ENCODE measurements around the gene CLCN7.

Gene CLCN7

DNA sequence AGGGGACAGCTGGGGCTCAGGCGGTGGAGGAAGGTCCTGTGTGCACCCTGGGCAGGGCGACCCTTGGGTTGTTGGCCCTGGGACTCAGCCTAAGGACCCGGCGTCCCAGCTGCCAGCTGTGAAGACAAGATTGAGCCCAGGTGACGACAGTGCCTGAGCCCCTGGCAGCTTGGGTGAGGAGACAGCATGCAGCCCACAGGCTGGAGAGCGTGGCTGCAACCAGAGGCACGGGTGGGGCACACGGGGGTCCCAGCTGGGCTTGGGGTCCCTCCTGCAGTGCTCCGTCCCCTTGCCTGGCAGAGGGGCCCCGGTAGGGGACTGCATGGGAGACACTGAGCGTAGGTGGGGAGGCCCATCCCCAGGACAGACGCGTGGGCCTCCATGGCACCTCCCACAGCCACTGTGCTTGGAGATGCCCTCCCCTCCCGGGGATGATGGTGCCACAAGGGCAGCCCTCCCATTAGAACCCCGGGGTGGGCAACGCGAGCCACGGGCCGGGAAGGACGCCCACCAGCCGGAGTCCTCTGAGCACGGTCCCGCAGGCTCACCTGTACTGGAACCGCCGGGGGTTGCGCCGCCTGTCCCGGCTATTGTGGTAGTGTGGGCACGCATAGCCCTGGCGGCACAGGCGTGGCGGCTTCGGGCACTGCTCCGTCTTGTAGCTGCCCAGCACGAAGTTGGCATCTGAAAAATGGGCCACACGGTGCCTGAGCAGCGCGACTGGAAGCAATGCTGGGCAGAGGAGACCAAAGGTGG, 75.8 kb downstream of the CLCN7 start:
- TF ChIP-seq CTCF (conservative IDR thresholded peaks at IDR 0.05; ENCODE audit: low read depth, low read length): no peak
- H3K4me3 ChIP-seq (IDR thresholded peaks at IDR 0.05; ENCODE audit: insufficient read depth, low read depth, low read length): no peak overlapping the region
- H3K27me3 ChIP-seq (ENCODE audit: insufficient read depth, low read depth): no peaks in the 10 kb centered on the region
- H3K27ac ChIP-seq: no peak overlapping the region
- H3K9ac ChIP-seq: no peak overlapping the region
- H4K20me1 ChIP-seq (ENCODE audit: insufficient read depth): no peaks in the 10 kb centered on the region
- no peak overlapping the region for H3K4me2 ChIP-seq
- H3K4me1 ChIP-seq (ENCODE audit: low read depth, poor library complexity, severe bottlenecking): no peaks in the 10 kb centered on the region
- H3K79me2 ChIP-seq (ENCODE audit: insufficient read depth, low read depth): peaks cover 5% of the 10 kb centered on the region; the same call in 1 of the 2 replicates
- no peak overlapping the region for H2AFZ ChIP-seq (ENCODE audit: low read depth)
- H3K36me3 ChIP-seq (ENCODE audit: insufficient read depth): no peaks in the 10 kb centered on the region

- no peaks in the 10 kb centered on the region for H3K4me1 ChIP-seq (ENCODE audit: low read depth, poor library complexity, severe bottlenecking)
- TF ChIP-seq CTCF (conservative IDR thresholded peaks at IDR 0.05; ENCODE audit: low read depth, low read length): no peak
- peaks cover under 1% of the 10 kb centered on the region; the same call in 1 of the 2 replicates for H3K79me2 ChIP-seq (ENCODE audit: insufficient read depth, low read depth)
- H3K27me3 ChIP-seq (ENCODE audit: insufficient read depth, low read depth): no peaks in the 10 kb centered on the region
- no peaks in the 10 kb centered on the region for H3K36me3 ChIP-seq (ENCODE audit: insufficient read depth)
- H3K4me2 ChIP-seq: no peak overlapping the region
- no peak overlapping the region for H3K9ac ChIP-seq
- no peak overlapping the region for H3K4me3 ChIP-seq (IDR thresholded peaks at IDR 0.05; ENCODE audit: insufficient read depth, low read depth, low read length)
- no peak overlapping the region for H3K27ac ChIP-seq
- no peak overlapping the region for H2AFZ ChIP-seq (ENCODE audit: low read depth)
- no peaks in the 10 kb centered on the region for H4K20me1 ChIP-seq (ENCODE audit: insufficient read depth)
Observed at GRCh38 chr16:1398351-1398750, 76.5 kb downstream of the CLCN7 start.

- Histone ChIP-seq H3K4me3 (IDR thresholded peaks at IDR 0.05; ENCODE audit: insufficient read depth, low read depth, low read length) (no peak overlapping the region), H3K36me3 (ENCODE audit: insufficient read depth) (no peaks in the 10 kb centered on the region), H3K9ac (no peak overlapping the region), H3K4me2 (no peak overlapping the region), H2AFZ (ENCODE audit: low read depth) (no peak overlapping the region), H3K27me3 (ENCODE audit: insufficient read depth, low read depth) (no peaks in the 10 kb centered on the region), H3K4me1 (ENCODE audit: low read depth, poor library complexity, severe bottlenecking) (no peaks in the 10 kb centered on the region), H4K20me1 (ENCODE audit: insufficient read depth) (no peaks in the 10 kb centered on the region), H3K79me2 (ENCODE audit: insufficient read depth, low read depth) (no peaks in the 10 kb centered on the region; the same call in 1 of the 2 replicates), H3K27ac (no peak overlapping the region)
- TF ChIP-seq CTCF (conservative IDR thresholded peaks at IDR 0.05; ENCODE audit: low read depth, low read length): no peak
Observed at GRCh38 chr16:1397779-1398178, 77.0 kb downstream of the CLCN7 start.

DNA sequence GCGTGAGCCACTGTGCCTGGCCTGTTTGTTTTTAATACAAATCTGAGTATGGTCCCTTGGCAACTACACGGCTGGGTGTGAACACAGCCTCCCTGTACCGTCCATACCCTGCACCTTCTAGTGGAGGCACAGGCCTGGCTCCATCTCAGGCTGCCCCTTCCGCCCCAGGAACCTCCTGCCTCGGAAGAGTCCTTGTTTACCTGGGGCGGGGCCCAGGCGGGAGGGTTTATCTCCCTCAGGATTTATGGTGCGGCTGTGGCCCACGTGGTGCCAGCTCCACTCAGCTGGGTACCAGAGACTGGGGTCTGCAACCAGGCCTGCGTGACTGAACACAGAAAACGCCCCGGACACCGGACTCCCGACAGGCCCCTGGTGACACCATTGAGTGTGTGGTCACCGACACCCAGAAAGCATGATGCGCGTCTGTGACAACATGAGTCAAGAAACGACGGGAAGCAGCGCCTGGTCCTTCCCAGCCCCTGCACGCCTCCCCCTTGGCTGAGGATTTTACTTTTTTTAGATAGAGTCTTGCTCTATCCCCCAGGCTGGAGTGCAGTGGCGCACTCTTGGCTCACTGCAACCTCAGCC, 79.3 kb downstream of the CLCN7 start:
- no peak for TF ChIP-seq CTCF (conservative IDR thresholded peaks at IDR 0.05; ENCODE audit: low read depth, low read length)
- Histone ChIP-seq H3K36me3 (ENCODE audit: insufficient read depth) (no peaks in the 10 kb centered on the region), H3K27me3 (ENCODE audit: insufficient read depth, low read depth) (no peaks in the 10 kb centered on the region), H3K27ac (no peak overlapping the region), H3K4me1 (ENCODE audit: low read depth, poor library complexity, severe bottlenecking) (no peaks in the 10 kb centered on the region), H3K79me2 (ENCODE audit: insufficient read depth, low read depth) (no peaks in the 10 kb centered on the region), H3K4me3 (IDR thresholded peaks at IDR 0.05; ENCODE audit: insufficient read depth, low read depth, low read length) (no peak overlapping the region), H3K4me2 (no peak overlapping the region), H4K20me1 (ENCODE audit: insufficient read depth) (no peaks in the 10 kb centered on the region), H3K9ac (no peak overlapping the region), H2AFZ (ENCODE audit: low read depth) (no peak overlapping the region)

Measured in KMS-11 (cell line).